ENCODE results near the gene LTA.

Gene LTA

DNA sequence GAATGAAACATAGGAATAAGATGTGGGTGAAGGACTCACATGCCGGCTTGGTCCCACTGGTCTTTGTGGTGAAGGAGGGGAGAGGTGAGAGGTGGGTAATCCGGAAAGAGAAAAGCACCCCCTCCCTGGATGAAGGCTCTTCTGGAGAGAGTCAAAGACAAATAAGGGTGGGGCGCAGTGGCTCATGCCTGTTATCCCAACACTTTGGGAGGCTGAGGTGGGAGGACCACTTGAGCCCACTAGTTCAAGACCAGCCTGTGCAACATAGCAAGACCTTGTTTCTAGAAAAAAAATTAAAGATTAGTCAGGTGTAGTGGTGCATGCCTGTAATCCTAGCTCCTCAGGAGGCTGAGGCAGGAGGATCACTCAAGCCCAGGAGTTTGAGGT is 7.0 kb downstream of the LTA start (continued):
- no peak for TF ChIP-seq PPARA (CRISPR knock-in tag; IDR thresholded peaks at IDR 0.05; ENCODE audit: borderline replicate concordance)
- TF ChIP-seq ZNF8 (CRISPR knock-in tag; IDR thresholded peaks at IDR 0.05): no peak
- no peak for TF ChIP-seq TOX (CRISPR knock-in tag; IDR thresholded peaks at IDR 0.05; ENCODE audit: borderline replicate concordance)
- TF ChIP-seq ISL1 (CRISPR knock-in tag; IDR thresholded peaks at IDR 0.05): no peak

DNA sequence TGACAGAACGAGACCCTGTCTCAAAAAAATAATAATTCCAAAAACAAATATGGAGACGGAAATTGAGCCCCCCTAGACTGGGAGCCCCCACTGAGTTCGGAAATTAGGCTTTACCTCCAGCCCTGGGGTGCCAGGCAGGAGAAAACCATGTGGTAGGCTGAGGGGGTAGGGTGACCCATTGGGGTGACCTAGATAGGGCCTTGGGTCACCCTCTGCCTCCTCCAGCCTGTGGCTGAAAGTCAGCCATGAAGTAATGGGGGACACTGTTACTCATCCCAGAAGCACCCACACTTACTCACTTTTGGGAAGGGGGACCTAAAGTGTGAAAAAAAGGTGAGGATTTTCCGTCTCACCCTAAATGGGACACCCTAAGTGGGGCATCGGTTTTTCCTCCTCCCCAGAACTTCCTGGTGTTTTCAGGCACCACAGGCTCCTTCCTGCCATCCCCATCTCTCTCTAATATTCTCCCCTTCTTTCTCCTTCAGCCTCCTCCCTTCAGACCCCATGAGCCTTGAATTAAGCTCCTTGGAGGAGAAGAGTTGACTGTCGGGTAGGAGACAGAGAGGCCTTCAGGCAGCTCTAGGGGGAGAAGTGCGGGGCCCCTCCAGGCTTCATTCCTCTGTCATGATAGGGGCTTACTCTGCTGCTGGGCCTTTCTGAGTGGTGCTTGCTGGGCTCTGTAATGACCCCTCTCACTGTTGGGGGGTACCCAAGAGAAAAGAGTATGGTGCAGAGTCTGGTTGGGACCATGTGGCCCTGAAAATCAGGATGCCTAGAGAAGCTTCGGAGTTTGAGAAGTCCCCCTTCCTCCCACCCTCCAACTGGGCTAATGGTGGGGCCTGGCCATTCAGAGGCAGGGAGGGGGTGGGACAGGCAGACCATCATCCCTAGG is 7.7 kb downstream of the LTA start:
- no peak for ATAC-seq

GRCh38 chr6:31580438-31580740 is 8.3 kb downstream of the LTA start:
- no peak for ATAC-seq
- no peak for TF ChIP-seq GLIS3 (CRISPR knock-in tag; IDR thresholded peaks at IDR 0.05)
- no peak for TF ChIP-seq BACH2 (CRISPR knock-in tag; IDR thresholded peaks at IDR 0.05; ENCODE audit: borderline replicate concordance)
- TF ChIP-seq ZC3H10 (CRISPR knock-in tag; IDR thresholded peaks at IDR 0.05): no peak
- TF ChIP-seq CSDC2 (CRISPR knock-in tag; IDR thresholded peaks at IDR 0.05): no peak
- TF ChIP-seq TCF4 (CRISPR knock-in tag; IDR thresholded peaks at IDR 0.05; ENCODE audit: borderline replicate concordance): no peak
- TF ChIP-seq, protein P1, sequence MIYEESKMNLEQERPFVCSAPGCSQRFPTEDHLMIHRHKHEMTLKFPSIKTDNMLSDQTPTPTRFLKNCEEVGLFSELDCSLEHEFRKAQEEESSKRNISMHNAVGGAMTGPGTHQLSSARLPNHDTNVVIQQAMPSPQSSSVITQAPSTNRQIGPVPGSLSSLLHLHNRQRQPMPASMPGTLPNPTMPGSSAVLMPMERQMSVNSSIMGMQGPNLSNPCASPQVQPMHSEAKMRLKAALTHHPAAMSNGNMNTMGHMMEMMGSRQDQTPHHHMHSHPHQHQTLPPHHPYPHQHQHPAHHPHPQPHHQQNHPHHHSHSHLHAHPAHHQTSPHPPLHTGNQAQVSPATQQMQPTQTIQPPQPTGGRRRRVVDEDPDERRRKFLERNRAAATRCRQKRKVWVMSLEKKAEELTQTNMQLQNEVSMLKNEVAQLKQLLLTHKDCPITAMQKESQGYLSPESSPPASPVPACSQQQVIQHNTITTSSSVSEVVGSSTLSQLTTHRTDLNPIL (CRISPR knock-in tag; IDR thresholded peaks at IDR 0.05; ENCODE audit: low read depth): no peak
- TF ChIP-seq ZNF70 (CRISPR knock-in tag; IDR thresholded peaks at IDR 0.05): no peak
- TF ChIP-seq, protein P2, sequence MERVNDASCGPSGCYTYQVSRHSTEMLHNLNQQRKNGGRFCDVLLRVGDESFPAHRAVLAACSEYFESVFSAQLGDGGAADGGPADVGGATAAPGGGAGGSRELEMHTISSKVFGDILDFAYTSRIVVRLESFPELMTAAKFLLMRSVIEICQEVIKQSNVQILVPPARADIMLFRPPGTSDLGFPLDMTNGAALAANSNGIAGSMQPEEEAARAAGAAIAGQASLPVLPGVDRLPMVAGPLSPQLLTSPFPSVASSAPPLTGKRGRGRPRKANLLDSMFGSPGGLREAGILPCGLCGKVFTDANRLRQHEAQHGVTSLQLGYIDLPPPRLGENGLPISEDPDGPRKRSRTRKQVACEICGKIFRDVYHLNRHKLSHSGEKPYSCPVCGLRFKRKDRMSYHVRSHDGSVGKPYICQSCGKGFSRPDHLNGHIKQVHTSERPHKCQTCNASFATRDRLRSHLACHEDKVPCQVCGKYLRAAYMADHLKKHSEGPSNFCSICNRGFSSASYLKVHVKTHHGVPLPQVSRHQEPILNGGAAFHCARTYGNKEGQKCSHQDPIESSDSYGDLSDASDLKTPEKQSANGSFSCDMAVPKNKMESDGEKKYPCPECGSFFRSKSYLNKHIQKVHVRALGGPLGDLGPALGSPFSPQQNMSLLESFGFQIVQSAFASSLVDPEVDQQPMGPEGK (CRISPR knock-in tag; IDR thresholded peaks at IDR 0.05; ENCODE audit: borderline replicate concordance): no peak
- TF ChIP-seq ZNF8 (CRISPR knock-in tag; IDR thresholded peaks at IDR 0.05): no peak
- no peak for TF ChIP-seq PPARA (CRISPR knock-in tag; IDR thresholded peaks at IDR 0.05; ENCODE audit: borderline replicate concordance)
- TF ChIP-seq OSR1 (CRISPR knock-in tag; IDR thresholded peaks at IDR 0.05): no peak
- no peak for TF ChIP-seq ARNTL (CRISPR knock-in tag; IDR thresholded peaks at IDR 0.05; ENCODE audit: borderline replicate concordance, low read depth)
- no peak for TF ChIP-seq TSHZ2 (CRISPR knock-in tag; IDR thresholded peaks at IDR 0.05)
- no peak for TF ChIP-seq RARB (CRISPR knock-in tag; IDR thresholded peaks at IDR 0.05)
- no peak for TF ChIP-seq TOX (CRISPR knock-in tag; IDR thresholded peaks at IDR 0.05; ENCODE audit: borderline replicate concordance)
- no peak for TF ChIP-seq ESRRG (CRISPR knock-in tag; IDR thresholded peaks at IDR 0.05)

More for the DNA sequence above, 7.7 kb downstream of the LTA start:
- TF ChIP-seq, protein P2 (CRISPR knock-in tag; IDR thresholded peaks at IDR 0.05; ENCODE audit: borderline replicate concordance): no peak
- no peak for TF ChIP-seq GLIS3 (CRISPR knock-in tag; IDR thresholded peaks at IDR 0.05)
- TF ChIP-seq ZNF70 (CRISPR knock-in tag; IDR thresholded peaks at IDR 0.05): no peak
- TF ChIP-seq, protein P1 (CRISPR knock-in tag; IDR thresholded peaks at IDR 0.05; ENCODE audit: low read depth): no peak
- TF ChIP-seq OSR1 (CRISPR knock-in tag; IDR thresholded peaks at IDR 0.05): no peak
- no peak for TF ChIP-seq POU6F1 (CRISPR knock-in tag; IDR thresholded peaks at IDR 0.05; ENCODE audit: borderline replicate concordance, low read depth)
- TF ChIP-seq ARNTL (CRISPR knock-in tag; IDR thresholded peaks at IDR 0.05; ENCODE audit: borderline replicate concordance, low read depth): no peak
- TF ChIP-seq PPARA (CRISPR knock-in tag; IDR thresholded peaks at IDR 0.05; ENCODE audit: borderline replicate concordance): no peak
- no peak for TF ChIP-seq ZC3H10 (CRISPR knock-in tag; IDR thresholded peaks at IDR 0.05)
- TF ChIP-seq ZFP3 (CRISPR knock-in tag; IDR thresholded peaks at IDR 0.05): no peak
- no peak for TF ChIP-seq ZNF8 (CRISPR knock-in tag; IDR thresholded peaks at IDR 0.05)
- no peak for TF ChIP-seq ESRRG (CRISPR knock-in tag; IDR thresholded peaks at IDR 0.05)
- TF ChIP-seq RARB (CRISPR knock-in tag; IDR thresholded peaks at IDR 0.05): no peak
- TF ChIP-seq BACH2 (CRISPR knock-in tag; IDR thresholded peaks at IDR 0.05; ENCODE audit: borderline replicate concordance): no peak
- TF ChIP-seq TCF4 (CRISPR knock-in tag; IDR thresholded peaks at IDR 0.05; ENCODE audit: borderline replicate concordance): no peak
- TF ChIP-seq ZFP30 (CRISPR knock-in tag; IDR thresholded peaks at IDR 0.05): no peak
- TF ChIP-seq SNAI2 (CRISPR knock-in tag; IDR thresholded peaks at IDR 0.05): no peak
- no peak for TF ChIP-seq ISL1 (CRISPR knock-in tag; IDR thresholded peaks at IDR 0.05)

Data from SK-N-SH treated with all-trans-retinoic acid at 6 μM for 48 hours (cell line).